ENCODE measurements around the gene CES4A. TPM values are rescaled to one million over a fixed set of nuclear protein-coding genes. Genes with fewer than 3 reads are reported as not detected.

Gene CES4A
- total RNA-seq, 1 experiment from 2014 or later = 1.9 TPM

DNA sequence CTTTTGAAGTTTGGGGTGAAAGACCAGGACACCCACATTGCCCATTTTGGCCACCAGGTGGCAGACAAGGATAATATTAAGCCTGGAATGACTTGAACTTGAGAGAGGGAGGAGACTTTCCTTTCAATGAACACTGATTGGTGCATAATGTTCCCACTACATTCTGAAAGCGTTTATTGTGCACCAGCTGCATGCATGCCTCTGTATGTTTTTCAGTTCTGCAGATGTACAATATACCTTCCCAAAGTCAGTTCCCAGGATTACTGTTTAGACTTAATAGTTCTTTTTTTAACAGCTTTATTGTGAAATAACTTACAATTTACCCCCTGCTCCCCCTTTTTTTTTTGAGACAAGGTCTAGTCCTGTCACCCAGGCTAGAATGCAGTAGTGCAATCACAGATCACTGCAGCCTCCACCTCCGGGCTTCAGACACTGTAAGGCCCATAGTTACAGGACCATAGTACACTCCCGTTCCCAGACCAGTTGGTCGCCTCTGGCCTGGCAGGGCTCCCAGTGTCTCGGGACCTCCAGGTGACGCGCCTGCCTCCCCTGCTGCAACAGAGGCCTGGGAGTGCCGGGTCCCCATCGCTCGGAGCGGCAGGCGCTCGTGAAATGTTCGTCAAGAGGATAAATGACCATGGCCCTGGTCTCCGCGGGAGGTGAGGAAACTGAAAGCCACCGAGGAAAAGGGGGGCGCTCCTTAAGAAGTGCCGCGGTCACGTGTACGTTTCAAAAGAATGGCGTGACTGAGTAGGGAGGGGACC, 40.9 kb upstream of the CES4A start:
- no peak overlapping the region for H2BK5ac ChIP-seq (ENCODE audit: insufficient read length, low read length)
- no peak overlapping the region for H3T11ph ChIP-seq (ENCODE audit: low read length)
- no peaks in the 10 kb centered on the region for H3K9me3 ChIP-seq (ENCODE audit: control insufficient read depth, low read depth, low read length)
- no peak overlapping the region for H4K5ac ChIP-seq (ENCODE audit: insufficient read length, low read depth, low read length)
- H3K4me2 ChIP-seq (ENCODE audit: insufficient read depth, insufficient read length, low read length) = peak overlapping the region; percentile 21
- no peak overlapping the region for H3K56ac ChIP-seq (ENCODE audit: insufficient read length, low read depth, low read length)
- H4K91ac ChIP-seq (ENCODE audit: insufficient read length, low read depth, low read length) = no peak overlapping the region
- no peaks in the 10 kb centered on the region for H3K79me2 ChIP-seq (ENCODE audit: insufficient read depth, low read length)
- no peak overlapping the region for H2BK20ac ChIP-seq (ENCODE audit: low read depth, low read length, poor library complexity, severe bottlenecking)
- no peak overlapping the region for H2AK5ac ChIP-seq (ENCODE audit: insufficient read length, low read length)
- H3K79me1 ChIP-seq (ENCODE audit: insufficient read depth, low read depth, low read length, poor library complexity, severe bottlenecking) = no peaks in the 10 kb centered on the region
- no peak overlapping the region for H2BK120ac ChIP-seq (ENCODE audit: low read depth, low read length, poor library complexity, severe bottlenecking)
- H3K4ac ChIP-seq (ENCODE audit: low read depth, low read length) = no peak overlapping the region
- no peaks in the 10 kb centered on the region for H4K20me1 ChIP-seq (ENCODE audit: control insufficient read depth, insufficient read depth, insufficient read length)
- Mint-ChIP-seq H3K27ac (no peak overlapping the region), H3K27me3 (ENCODE audit: low read depth) (peaks cover 5% of the 10 kb centered on the region), H3K9me3 (peaks cover 6 to 8% of the 10 kb centered on the region in 2 experiments; a peak in 3 of 5 replicates), H3K4me3 (no peak overlapping the region; a peak in 1 of 5 replicates), H3K36me3 (ENCODE audit: insufficient read depth in 1 of 3, low read depth in 3 of 3) (peaks cover 7 to 19% (median 16%) of the 10 kb centered on the region in 3 experiments; a peak in 6 of 7 replicates), H3K4me1 (peaks cover 2 to 4% of the 10 kb centered on the region in 2 experiments; a peak in 2 of 4 replicates)
- peaks cover 14% of the 10 kb centered on the region; the same call in 1 of the 2 replicates for H3K27me3 ChIP-seq (ENCODE audit: insufficient read depth, low read length)
- DNase-seq = peak; percentile 82
- H3K4me1 ChIP-seq (ENCODE audit: insufficient read depth, low read length) = no peaks in the 10 kb centered on the region
- no peak overlapping the region for H3K23ac ChIP-seq (ENCODE audit: insufficient read length, low read depth, low read length)
- TF ChIP-seq, protein P1, sequence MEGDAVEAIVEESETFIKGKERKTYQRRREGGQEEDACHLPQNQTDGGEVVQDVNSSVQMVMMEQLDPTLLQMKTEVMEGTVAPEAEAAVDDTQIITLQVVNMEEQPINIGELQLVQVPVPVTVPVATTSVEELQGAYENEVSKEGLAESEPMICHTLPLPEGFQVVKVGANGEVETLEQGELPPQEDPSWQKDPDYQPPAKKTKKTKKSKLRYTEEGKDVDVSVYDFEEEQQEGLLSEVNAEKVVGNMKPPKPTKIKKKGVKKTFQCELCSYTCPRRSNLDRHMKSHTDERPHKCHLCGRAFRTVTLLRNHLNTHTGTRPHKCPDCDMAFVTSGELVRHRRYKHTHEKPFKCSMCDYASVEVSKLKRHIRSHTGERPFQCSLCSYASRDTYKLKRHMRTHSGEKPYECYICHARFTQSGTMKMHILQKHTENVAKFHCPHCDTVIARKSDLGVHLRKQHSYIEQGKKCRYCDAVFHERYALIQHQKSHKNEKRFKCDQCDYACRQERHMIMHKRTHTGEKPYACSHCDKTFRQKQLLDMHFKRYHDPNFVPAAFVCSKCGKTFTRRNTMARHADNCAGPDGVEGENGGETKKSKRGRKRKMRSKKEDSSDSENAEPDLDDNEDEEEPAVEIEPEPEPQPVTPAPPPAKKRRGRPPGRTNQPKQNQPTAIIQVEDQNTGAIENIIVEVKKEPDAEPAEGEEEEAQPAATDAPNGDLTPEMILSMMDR (conservative IDR thresholded peaks at IDR 0.05) = peak; percentile 92
- no peak overlapping the region for H4K8ac ChIP-seq (replicated peaks; ENCODE audit: insufficient read length, low read depth, low read length)
- H2AFZ ChIP-seq (ENCODE audit: low read length) = no peak overlapping the region
- H2BK15ac ChIP-seq (ENCODE audit: low read depth, low read length) = no peak overlapping the region
- H3K14ac ChIP-seq (ENCODE audit: insufficient read depth, low read length) = no peak overlapping the region
- no peak overlapping the region for H3K9ac ChIP-seq (ENCODE audit: extremely low read depth, insufficient read length, low read length)
- H3K23me2 ChIP-seq (ENCODE audit: insufficient read length, low read depth, low read length, poor library complexity, severe bottlenecking) = no peaks in the 10 kb centered on the region
- no peak overlapping the region for H3K27ac ChIP-seq (ENCODE audit: insufficient read length, low read depth, low read length)
- no CpG with 5 or more reads among the region's 23 CpGs for WGBS (ENCODE audit: extremely low coverage, insufficient read length, low lambda C conversion rate)
- H2BK12ac ChIP-seq (ENCODE audit: insufficient read length, low read depth, low read length) = no peak overlapping the region
- H3K18ac ChIP-seq (ENCODE audit: insufficient read length, low read depth, low read length) = no peak overlapping the region

Measured in H9 (cell line).